HK-2 (cell line): ENCODE measurements around the gene MMP23B.
A peak's percentile ranks its signal among the peaks of the same experiment; 100 is the strongest.

Experiments used
- DNase-seq: peaks from one replicate; pipeline ENCODE4 v3.0.0-alpha.2; 2018; ENCODE audit not compliant: unreplicated experiment

The MMP23B gene

GRCh38 chr1:1602968-1603506, 28.9 kb upstream of the MMP23B start:
- no peak for DNase-seq

GRCh38 chr1:1603671-1604373, 28.2 kb upstream of the MMP23B start:
- DNase-seq = no peak

GRCh38 chr1:1604374-1605033, 27.5 kb upstream of the MMP23B start:
- no peak for DNase-seq

- no peak for DNase-seq
These were observed 26.9 kb upstream of the MMP23B start for GRCh38 chr1:1605034-1605591.

GRCh38 chr1:1605724-1606123, 26.2 kb upstream of the MMP23B start:
- DNase-seq = no peak

- no peak for DNase-seq
These were observed 25.7 kb upstream of the MMP23B start for GRCh38 chr1:1606232-1606631.

- no peak for DNase-seq
These were observed 22.0 kb upstream of the MMP23B start for GRCh38 chr1:1609822-1610485.

GRCh38 chr1:1610796-1611195, 21.2 kb upstream of the MMP23B start:
- DNase-seq = no peak

- no peak for DNase-seq
These were observed 19.9 kb upstream of the MMP23B start for GRCh38 chr1:1612104-1612400.

GRCh38 chr1:1613509-1614082, 18.4 kb upstream of the MMP23B start:
- DNase-seq = no peak

GRCh38 chr1:1614204-1614953, 17.6 kb upstream of the MMP23B start:
- peak; percentile 71 for DNase-seq

GRCh38 chr1:1614954-1615255, 17.1 kb upstream of the MMP23B start:
- DNase-seq = no peak

- peak; percentile 95 for DNase-seq
These were observed 16.5 kb upstream of the MMP23B start, which contains the start of gene MIB2 for GRCh38 chr1:1615256-1616044. MIB2 (plus strand) TSS chr1:1615500; CDS start chr1:1623453, 7,953 bp downstream.

GRCh38 chr1:1616045-1616790, 15.8 kb upstream of the MMP23B start:
- DNase-seq = no peak

- no peak for DNase-seq
These were observed 15.1 kb upstream of the MMP23B start for GRCh38 chr1:1616838-1617237.

GRCh38 chr1:1617516-1617915, 14.5 kb upstream of the MMP23B start:
- no peak for DNase-seq

GRCh38 chr1:1617925-1618324, 14.0 kb upstream of the MMP23B start:
- DNase-seq = no peak

- no peak for DNase-seq
These were observed 13.4 kb upstream of the MMP23B start for GRCh38 chr1:1618396-1619068.

GRCh38 chr1:1619917-1620361, 12.0 kb upstream of the MMP23B start:
- DNase-seq = no peak
